Omental fat pad (tissue), 4 donors: ENCODE measurements around the gene LMLN. TPM values are rescaled to one million over a fixed set of nuclear protein-coding genes. Genes with fewer than 3 reads are reported as not detected.

Experiments
- ATAC-seq: fragments of 150-250 bp; one replicate; pipeline ENCODE4 v1.9.1; 2016; ENCODE audit warnings: mild to moderate bottlenecking, moderate library complexity; ENCODE audit not compliant: low FRiP score
- DNase-seq: peaks from one replicate; pipeline ENCODE4 v3.0.0-alpha.2; 2019; ENCODE audit warnings: low spot score
- CTCF ChIP-seq, 3 donors: fragments of 450-650 bp; IDR thresholded peaks; one replicate each; pipeline ENCODE4 v1.5.1; 2016 to 2017; ENCODE audit warnings: antibody characterized with exemption in 3 of 3, mild to moderate bottlenecking in 3 of 3, moderate library complexity in 2 of 3
- total RNA-seq, 4 donors: library from RNA; depleted of rRNA; stranded (reverse); fragments of >200 nt; gene quantifications; one replicate each; pipeline ENCODE4 v1.1.0, GENCODE V29; 2016

LMLN gene
- total RNA-seq, 4 donors from 2014 or later = 2.5 to 5.5 (median 3.5) TPM

DNA sequence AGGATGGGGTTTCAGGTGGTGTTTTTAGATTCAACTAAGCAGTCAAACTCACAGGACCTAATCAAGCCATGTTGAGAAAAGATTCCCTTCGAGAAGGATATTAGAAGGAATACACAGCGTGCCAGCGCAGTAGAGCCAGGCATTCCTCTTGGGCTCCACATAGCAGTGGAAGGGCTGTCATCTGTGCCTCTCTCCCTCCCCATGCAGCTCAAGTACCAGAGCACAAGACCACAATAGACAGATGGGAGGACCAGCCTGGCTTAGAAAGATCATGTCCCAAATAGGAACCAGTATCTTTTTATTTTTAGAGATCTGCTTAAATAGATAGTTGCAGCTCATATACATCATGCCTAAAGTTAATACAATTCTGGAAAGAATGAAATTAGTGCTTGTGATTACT is 37.9 kb downstream of the LMLN start:
- DNase-seq (no peak), ATAC-seq (no peak)
- no peak for TF ChIP-seq CTCF (IDR thresholded peaks at IDR 0.05)

GRCh38 chr3:198017090-198017489 is 57.1 kb downstream of the LMLN start:
- ATAC-seq = no peak
- no peak for TF ChIP-seq CTCF (IDR thresholded peaks at IDR 0.05)
- no peak for DNase-seq

DNA sequence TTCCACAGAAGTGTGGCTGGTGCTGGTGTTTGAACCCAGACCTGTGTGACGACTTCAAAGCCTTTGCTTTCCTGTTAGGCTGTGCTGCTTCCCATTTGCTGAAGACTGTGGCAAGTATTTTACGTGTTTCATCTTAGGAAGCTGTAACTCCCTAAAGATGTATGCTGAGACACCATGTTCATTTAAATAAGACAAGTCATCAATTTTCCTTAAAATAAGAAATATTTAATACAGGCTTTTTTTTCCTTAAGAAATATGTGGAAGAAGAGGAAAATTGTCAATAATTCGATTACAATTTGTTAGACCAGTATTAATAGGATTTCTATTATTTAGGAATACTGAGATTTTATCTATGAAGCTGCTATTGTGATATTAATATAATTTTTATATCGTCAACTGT is 58.4 kb downstream of the LMLN start:
- no peak for TF ChIP-seq CTCF (IDR thresholded peaks at IDR 0.05)
- ATAC-seq (no peak), DNase-seq (no peak)

- TF ChIP-seq CTCF (IDR thresholded peaks at IDR 0.05) = no peak
- DNase-seq (no peak), ATAC-seq (no peak)
Observed at GRCh38 chr3:198019115-198019514, 59.1 kb downstream of the LMLN start.

DNA sequence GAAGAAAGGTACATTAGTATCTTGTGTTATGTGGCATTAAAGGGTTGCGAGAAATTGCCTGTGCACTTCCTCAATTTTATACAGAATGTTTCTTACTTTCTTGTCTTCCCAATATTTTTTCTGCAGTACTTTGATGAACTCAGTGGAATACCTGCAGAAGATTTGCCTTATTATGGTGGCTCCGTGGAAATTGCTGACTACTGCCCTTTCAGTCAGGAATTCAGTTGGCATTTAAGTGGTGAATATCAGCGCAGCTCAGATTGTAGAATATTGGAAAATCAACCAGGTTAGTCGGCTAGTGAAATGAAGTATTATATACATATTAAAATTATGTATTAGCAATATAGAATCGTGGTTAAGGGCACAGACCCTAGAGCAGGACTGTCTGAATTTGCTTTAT is 61.3 kb downstream of the LMLN start:
- no peak for ATAC-seq
- no peak for TF ChIP-seq CTCF (IDR thresholded peaks at IDR 0.05)
- no peak for DNase-seq

- no peak for DNase-seq
- ATAC-seq = no peak
- TF ChIP-seq CTCF (IDR thresholded peaks at IDR 0.05) = no peak
Observed at GRCh38 chr3:198022604-198023003, 62.6 kb downstream of the LMLN start.

GRCh38 chr3:198025644-198026043 is 65.6 kb downstream of the LMLN start:
- no peak for DNase-seq
- TF ChIP-seq CTCF (IDR thresholded peaks at IDR 0.05) = no peak
- no peak for ATAC-seq
